Panc1 (cell line): ENCODE measurements around the gene HES3. TPM values are rescaled to one million over a fixed set of nuclear protein-coding genes. Genes with fewer than 3 reads are reported as not detected.

Source experiments
- ATAC-seq: fragments of 200-7000 bp; cut with Tn5 transposase; 2 replicates; pipeline ENCODE4 v1.9.1; 2020; ENCODE audit warnings: mild to moderate bottlenecking, moderate library complexity
- BruUV-seq: library from RNA; stranded (reverse); fragments of 400-500 nt; replicated peaks from 2 replicates; lab custom pipeline; 2021; lab: Mats Ljungman, UMichigan
- CTCF ChIA-PET: fragments of 300-600 bp; sonication (Branson Sonifier 250); formaldehyde crosslinking; loops from one replicate; lab custom pipeline; 2022; ENCODE audit warnings: antibody characterized with exemption; lab: Charles Lee
- POLR2A ChIA-PET: fragments of 300-600 bp; sonication (Branson Sonifier 250); formaldehyde crosslinking; loops from one replicate; lab custom pipeline; 2022; ENCODE audit warnings: antibody characterized with exemption; lab: Charles Lee
- DNase-seq: peaks from one replicate; pipeline ENCODE4 v3.0.0-alpha.2; 2010; ENCODE audit warnings: low read depth, low spot score
- H3K27ac ChIP-seq: 2 replicates; pipeline ENCODE4 v1.5.1; 2011; ENCODE audit warnings: mild to moderate bottlenecking, low read length, inconsistent platforms
- H3K27me3 ChIP-seq: fragments of 200-500 bp; sonication (Bioruptor generic); 2 replicates; pipeline ENCODE4 v1.6.0; 2014; ENCODE audit warnings: low read length, inconsistent platforms; ENCODE audit not compliant: control insufficient read depth, insufficient read depth
- H3K36me3 ChIP-seq: fragments of 200-500 bp; sonication (Bioruptor generic); 2 replicates; pipeline ENCODE4 v1.5.1; 2014; ENCODE audit warnings: inconsistent platforms, mild to moderate bottlenecking, low read length, moderate library complexity; ENCODE audit not compliant: control insufficient read depth, insufficient read depth
- H3K4me1 ChIP-seq: 2 replicates; pipeline ENCODE4 v1.5.1; 2011; ENCODE audit warnings: inconsistent platforms, mild to moderate bottlenecking, low read length, moderate library complexity; ENCODE audit not compliant: control insufficient read depth, insufficient read depth
- H3K4me3 ChIP-seq, 2 experiments: 2 replicates each; pipeline ENCODE4 v1.5.1; 2011 to 2012; ENCODE audit warnings: low read depth in 2 of 2, low read length in 2 of 2, mild to moderate bottlenecking in 2 of 2, inconsistent platforms in 1 of 2, moderate library complexity in 1 of 2
- H3K9me3 ChIP-seq: fragments of 200-500 bp; sonication (Bioruptor generic); 2 replicates; pipeline ENCODE4 v1.5.1; 2014; ENCODE audit warnings: low read depth, mild to moderate bottlenecking, inconsistent platforms, low read length, moderate library complexity; ENCODE audit not compliant: control insufficient read depth, insufficient read depth
- CTCF ChIP-seq: fragments of 450-650 bp; IDR thresholded peaks from 2 replicates; pipeline ENCODE4 v1.5.1; 2017; ENCODE audit warnings: mild to moderate bottlenecking
- POLR2AphosphoS5 ChIP-seq: IDR thresholded peaks from 2 replicates; pipeline ENCODE4 v1.6.1; 2012; ENCODE audit warnings: mild to moderate bottlenecking, low read depth, low read length, moderate library complexity
- REST ChIP-seq, 2 experiments: IDR thresholded peaks; 2 replicates each; pipeline ENCODE4 v1.6.1; 2011 to 2012; ENCODE audit warnings: low read depth in 2 of 2, control low read depth in 1 of 2, low read length in 1 of 2, mild to moderate bottlenecking in 1 of 2, moderate library complexity in 1 of 2; ENCODE audit not compliant: insufficient read depth in 1 of 2
- SIN3A ChIP-seq: IDR thresholded peaks from 2 replicates; pipeline ENCODE4 v1.6.1; 2012; ENCODE audit warnings: low read depth, mild to moderate bottlenecking, low read length, moderate library complexity, borderline replicate concordance; ENCODE audit not compliant: insufficient read depth
- TCF7L2 ChIP-seq: IDR thresholded peaks from 2 replicates; pipeline ENCODE4 v1.6.1; 2011; ENCODE audit warnings: mild to moderate bottlenecking, low read depth, low read length, inconsistent platforms
- in situ Hi-C: cut with HindIII; loops from 2 replicates; pipeline ENCODE4 v1.10.0; 2016; ENCODE audit warnings: low sequenced_read_pairs, low pct_unique_long_range_greater_than_20kb
- intact Hi-C: fragments of 100-400 bp; cut with micrococcal nuclease; formaldehyde crosslinking; loops from one replicate; pipeline ENCODE4 v1.10.0; 2022; ENCODE audit not compliant: unreplicated experiment
- total RNA-seq: library from RNA; stranded (reverse); gene quantifications from one replicate; pipeline ENCODE4 v1.2.1, GENCODE V29; 2021; ENCODE audit not compliant: unreplicated experiment

The HES3 gene
- total RNA-seq, 1 experiment from 2014 or later: not detected

GRCh38 chr1:6200188-6200809 lies 43.7 kb upstream of the HES3 start:
- Histone ChIP-seq H3K36me3 (peaks cover 26% of the 10 kb centered on the region), H3K9me3 (no peaks in the 10 kb centered on the region), H3K27ac (peak overlapping the region; percentile 99), H3K27me3 (no peaks in the 10 kb centered on the region), H3K4me1 (peaks cover 15% of the 10 kb centered on the region), H3K4me3 (peak overlapping the region; percentile 86 to 96)
- no TSS peak for BruUV-seq
- no peak for ATAC-seq
- intact Hi-C loops: no loop called here
- ChIA-PET CTCF (no interaction called here), POLR2A (no interaction called here)
- no peak for DNase-seq
- no peak for TF ChIP-seq CTCF
- TF ChIP-seq TCF7L2: no peak
- no peak for TF ChIP-seq REST (IDR thresholded peaks at IDR 0.05; ENCODE audit: insufficient read depth in 1 of 2, low read depth in 2 of 2, low read length in 1 of 2)
- no peak for TF ChIP-seq POLR2AphosphoS5
- no peak for TF ChIP-seq SIN3A
- in situ Hi-C loops: no loop called here

- BruUV-seq: no TSS peak
- DNase-seq (no peak), ATAC-seq (no peak)
- Histone ChIP-seq H3K27ac (no peak overlapping the region), H3K36me3 (peaks cover 21% of the 10 kb centered on the region), H3K4me3 (no peak overlapping the region), H3K4me1 (peaks cover 15% of the 10 kb centered on the region), H3K9me3 (no peaks in the 10 kb centered on the region), H3K27me3 (no peaks in the 10 kb centered on the region)
- TF ChIP-seq REST (IDR thresholded peaks at IDR 0.05; ENCODE audit: insufficient read depth in 1 of 2, low read depth in 2 of 2, low read length in 1 of 2) (no peak), POLR2AphosphoS5 (no peak)
- POLR2A ChIA-PET: no interaction called here
- CTCF ChIA-PET: no interaction called here
- intact Hi-C loops: no loop called here
- in situ Hi-C loops: no loop called here
These were observed 41.7 kb upstream of the HES3 start for GRCh38 chr1:6202256-6202655.
